Hippocampal formation (tissue), 2 donors: Measurements from ENCODE around the gene FHL1.

ENCODE experiments used
- DNase-seq, 2 donors: peaks; one replicate each; lab custom pipeline; 2025; lab: John Stamatoyannopoulos, UW

Gene FHL1

DNA sequence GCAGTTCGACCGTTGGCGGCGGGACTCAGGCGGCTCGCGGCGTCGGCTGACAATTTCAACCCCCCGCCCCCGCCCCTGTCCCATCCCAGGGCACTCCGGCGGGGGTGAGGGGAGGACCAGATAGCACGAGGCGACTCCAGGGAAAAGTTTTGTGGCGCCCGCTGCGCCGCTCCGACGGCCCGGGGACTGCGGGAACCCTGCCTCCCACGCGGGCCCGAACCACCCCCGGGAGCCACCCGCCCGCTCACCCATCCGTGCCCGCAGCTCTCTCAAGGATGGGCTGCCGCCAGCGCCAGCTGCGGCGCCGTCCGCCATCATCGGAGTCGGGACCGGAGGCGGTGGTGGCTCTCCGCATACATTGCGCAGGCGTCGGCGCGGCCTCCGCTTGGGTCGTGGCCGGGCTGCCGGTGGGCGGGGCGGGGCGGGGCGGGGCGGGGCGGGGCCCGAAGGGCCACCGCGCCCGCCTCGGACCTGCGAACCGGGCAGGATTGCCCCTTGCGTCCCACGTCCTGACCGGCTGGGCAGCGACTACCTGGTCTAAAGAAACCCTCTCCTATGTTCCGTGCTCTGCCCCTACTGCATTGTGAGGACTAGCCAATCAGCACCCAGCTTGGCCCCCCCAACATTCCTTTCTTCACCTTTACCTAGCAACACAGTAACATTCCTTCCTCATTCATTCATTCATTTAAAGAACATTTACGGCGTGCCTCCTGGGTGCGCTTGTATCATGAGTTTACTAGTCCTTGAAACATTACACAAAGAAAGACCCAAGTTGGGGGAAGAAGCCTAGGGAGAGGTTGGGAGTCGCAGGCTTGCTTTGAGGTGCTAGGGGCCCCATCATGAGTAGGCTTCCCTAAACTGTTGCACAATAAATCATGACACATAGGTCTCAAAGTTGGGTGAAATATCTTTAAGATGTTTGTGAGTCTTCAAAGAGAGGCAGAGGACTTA, 104.0 kb downstream of the FHL1 start, which contains the start of gene MAP7D3:
Gene MAP7D3 (minus strand): TSS at position 360 of the 951 bp plus-strand sequence. CDS start 42 bp downstream, at position 318.
- DNase-seq = peak in 1 of 2 donors; percentile 44

DNA sequence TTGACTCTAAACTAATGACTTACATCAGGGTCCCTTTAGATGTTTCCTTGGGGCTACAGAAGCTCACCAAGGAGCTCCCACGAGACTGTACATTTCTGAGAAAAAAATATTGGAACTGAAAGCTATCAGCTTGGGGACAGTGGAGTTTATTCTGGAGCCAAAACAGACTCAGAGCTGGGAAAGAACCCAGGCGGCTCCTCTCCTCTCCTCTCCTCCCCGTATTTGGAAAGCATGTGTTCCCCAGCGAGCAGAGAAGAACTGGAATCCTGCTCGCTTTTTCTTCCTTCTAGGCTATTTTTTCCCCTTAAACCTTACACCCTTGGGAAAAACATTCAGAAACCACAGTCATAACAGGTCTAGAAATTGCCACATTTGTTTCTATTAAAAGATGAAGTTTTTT, 108.2 kb downstream of the FHL1 start:
- no peak for DNase-seq

DNA sequence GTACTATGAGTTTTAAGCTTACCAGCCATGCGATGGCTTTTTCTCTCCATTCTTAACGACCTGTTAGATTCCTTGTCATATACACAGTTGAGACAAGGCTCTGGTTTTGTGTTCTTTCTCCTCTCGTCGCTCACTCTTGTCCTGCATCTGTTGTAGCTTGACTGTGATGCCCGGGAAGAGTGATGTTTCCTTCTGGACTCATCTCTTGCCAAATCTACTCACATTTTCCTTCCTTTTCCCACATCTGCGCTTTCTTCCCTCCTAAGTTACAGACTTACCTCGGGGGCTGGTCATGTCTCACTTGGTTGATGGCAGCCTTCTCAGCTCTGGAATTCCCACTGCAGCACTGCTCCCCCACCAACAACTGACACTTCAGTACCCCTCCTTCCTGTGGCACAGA, 108.7 kb downstream of the FHL1 start:
- DNase-seq = no peak

DNA sequence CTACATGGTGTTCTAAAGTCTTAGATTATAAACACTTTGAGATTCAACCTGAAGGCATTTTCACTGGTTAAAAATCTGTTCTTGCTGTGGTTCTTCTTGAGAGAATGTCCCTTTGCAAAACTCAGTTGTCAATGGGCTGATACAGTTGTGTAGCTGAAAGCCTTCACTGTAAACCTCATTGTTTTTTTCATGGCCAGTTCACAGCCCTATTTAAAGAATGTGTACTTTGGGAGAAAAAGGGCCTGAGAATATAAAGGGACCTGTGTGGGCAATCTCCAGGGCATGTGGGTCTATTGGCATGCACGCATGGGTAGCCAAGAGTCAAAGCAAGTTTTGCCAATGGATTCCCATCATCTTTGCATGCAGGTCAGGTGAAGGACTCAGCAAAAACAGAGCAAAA, 111.6 kb downstream of the FHL1 start:
- DNase-seq = no peak

DNA sequence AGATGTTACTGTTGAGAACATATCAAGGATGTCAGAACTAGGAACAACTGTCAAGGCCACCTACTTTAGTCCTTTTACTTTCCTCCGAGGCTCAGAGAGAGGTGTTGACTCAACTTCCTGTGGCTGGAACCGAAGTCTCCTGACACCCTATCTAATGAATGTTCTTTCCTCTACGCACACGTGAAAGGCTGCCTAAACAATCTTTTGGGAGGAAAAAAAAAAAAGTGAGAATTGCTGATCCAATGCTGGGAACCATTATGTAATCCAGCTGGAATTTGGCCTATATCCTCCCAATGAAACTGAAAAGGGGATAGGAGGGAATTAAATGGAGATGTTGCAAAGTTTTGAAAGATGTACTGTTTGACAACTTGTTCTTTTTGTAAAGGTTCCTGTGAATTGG, 112.2 kb downstream of the FHL1 start:
- no peak for DNase-seq

DNA sequence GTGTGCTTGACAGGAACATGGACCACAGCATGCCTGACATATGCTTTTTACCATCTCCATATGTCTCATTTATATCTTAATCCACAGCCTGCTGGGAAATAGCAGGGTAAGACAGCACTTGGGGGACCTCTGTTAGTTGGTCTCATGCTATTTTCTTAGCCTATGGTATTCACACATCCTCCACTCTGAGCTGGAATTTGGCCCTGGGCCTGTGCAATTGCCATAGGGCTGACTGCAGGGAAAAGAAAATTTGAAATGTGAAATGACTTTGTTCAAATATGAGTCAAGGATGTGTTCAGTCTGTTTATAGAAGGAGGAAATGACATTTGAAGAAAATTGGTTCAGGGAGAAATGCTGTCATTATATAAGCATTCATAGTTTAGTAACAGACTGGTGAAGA, 113.4 kb downstream of the FHL1 start:
- DNase-seq = no peak
